ENCODE measurements around the gene HEATR9. TPM values are rescaled to one million over a fixed set of nuclear protein-coding genes. Genes with fewer than 3 reads are reported as not detected.
A peak's percentile ranks its signal among the peaks of the same experiment; 100 is the strongest.

Gene HEATR9
- total and polyA plus RNA-seq, 3 experiments from 2014 or later = 0.55 to 2.6 (median 2.3) TPM

- no peak overlapping the region for H3K27ac ChIP-seq (ENCODE audit: low read depth, low read length)
- peak overlapping the region in 6 of 7 donors; percentile 56 to 99 (median 86) for H3K4me3 Mint-ChIP-seq
- no peak overlapping the region for H3K4me3 ChIP-seq (ENCODE audit: low read length)
- peaks cover 0 to 18% (median 0%) of the 10 kb centered on the region in 3 donors for H3K36me3 Mint-ChIP-seq
- H3K9me3 ChIP-seq (ENCODE audit: low read length) = no peaks in the 10 kb centered on the region
- H3K27me3 ChIP-seq (ENCODE audit: insufficient read depth, low read length, poor library complexity, severe bottlenecking) = no peaks in the 10 kb centered on the region
- peaks cover 31% of the 10 kb centered on the region for H3K4me1 ChIP-seq (ENCODE audit: insufficient read depth, low read length)
- H3K36me3 ChIP-seq (ENCODE audit: insufficient read depth, low read length) = no peaks in the 10 kb centered on the region
- POLR2A ChIA-PET = interaction anchor here (2.0 to 3.4 kb wide), 2 partner anchors 13 to 42 kb away, joined by 6 to 66 read pairs; partner anchors contain the start of gene MMP28
- no peaks in the 10 kb centered on the region for H3K27me3 Mint-ChIP-seq
- H3K4me1 Mint-ChIP-seq = peaks cover 36 to 43% (median 36%) of the 10 kb centered on the region in 3 donors
- peak overlapping the region; percentile 90 to 99 (median 97) for H3K27ac Mint-ChIP-seq
- CTCF ChIA-PET = interaction anchor here (1.2 to 11.5 kb wide), 7 partner anchors 8 to 60 kb away, joined by 4 to 250 read pairs (median 10); partner anchors contain the start of gene C17orf50
- DNase-seq = no peak
- no peaks in the 10 kb centered on the region for H3K9me3 Mint-ChIP-seq
These were observed 61.1 kb downstream of the HEATR9 start for GRCh38 chr17:35807371-35808144.

Other genes with a start within 250 kb of the HEATR9 start
- gene RASL10B, start 137.3 kb downstream of the HEATR9 start, total RNA-seq = under 1 TPM; 0.79 to 0.80 TPM
- gene RASL10B, start 137.3 kb downstream of the HEATR9 start, polyA plus RNA-seq = 0.12 TPM
- under 1 TPM in 1 of 2 experiments, not detected in 1; 0.07 TPM for gene GAS2L2, start 115.7 kb downstream of the HEATR9 start, total RNA-seq
- not detected for gene GAS2L2, start 115.7 kb downstream of the HEATR9 start, polyA plus RNA-seq
- gene C17orf50, start 108.0 kb downstream of the HEATR9 start, total RNA-seq = not detected
- gene C17orf50, start 108.0 kb downstream of the HEATR9 start, polyA plus RNA-seq = not detected
- not detected for gene MMP28, start 73.2 kb downstream of the HEATR9 start, total RNA-seq
- not detected for gene MMP28, start 73.2 kb downstream of the HEATR9 start, polyA plus RNA-seq
- 100 to 1,000 TPM; 274 to 291 TPM for gene TAF15, start 59.4 kb downstream of the HEATR9 start, total RNA-seq
- 21.5 TPM for gene TAF15, start 59.4 kb downstream of the HEATR9 start, polyA plus RNA-seq
- 100 to 1,000 TPM; 580 to 591 TPM for gene CCL5, start 11.5 kb upstream of the HEATR9 start, total RNA-seq
- 2,769 TPM for gene CCL5, start 11.5 kb upstream of the HEATR9 start, polyA plus RNA-seq
- gene RDM1, start 61.9 kb upstream of the HEATR9 start, total RNA-seq = 1 to 10 TPM; 2.5 to 3.1 TPM
- 2.8 TPM for gene RDM1, start 61.9 kb upstream of the HEATR9 start, polyA plus RNA-seq
- not detected for gene LYZL6, start 74.8 kb upstream of the HEATR9 start, total RNA-seq
- gene LYZL6, start 74.8 kb upstream of the HEATR9 start, polyA plus RNA-seq = not detected
- gene CCL16, start 112.6 kb upstream of the HEATR9 start, total RNA-seq = not detected
- gene CCL16, start 112.6 kb upstream of the HEATR9 start, polyA plus RNA-seq = not detected
- not detected for gene CCL14, start 117.8 kb upstream of the HEATR9 start, total RNA-seq
- not detected for gene CCL14, start 117.8 kb upstream of the HEATR9 start, polyA plus RNA-seq
- gene CCL15, start 132.7 kb upstream of the HEATR9 start, total RNA-seq = not detected
- gene CCL15, start 132.7 kb upstream of the HEATR9 start, polyA plus RNA-seq = not detected
- under 1 TPM in 1 of 2 experiments, not detected in 1; 0.37 TPM for gene CCL23, start 149.1 kb upstream of the HEATR9 start, total RNA-seq
- gene CCL23, start 149.1 kb upstream of the HEATR9 start, polyA plus RNA-seq = not detected
- not detected for gene CCL18, start 195.4 kb upstream of the HEATR9 start, total RNA-seq
- not detected for gene CCL18, start 195.4 kb upstream of the HEATR9 start, polyA plus RNA-seq
- gene CCL3, start 221.3 kb upstream of the HEATR9 start, total RNA-seq = 1,000 to 10,000 TPM; 1,154 to 1,264 TPM
- 2.3 TPM for gene CCL3, start 221.3 kb upstream of the HEATR9 start, polyA plus RNA-seq
- gene CCL4, start 234.9 kb upstream of the HEATR9 start, total RNA-seq = 1,000 to 10,000 TPM; 1,703 to 1,794 TPM
- 161 TPM for gene CCL4, start 234.9 kb upstream of the HEATR9 start, polyA plus RNA-seq

Measured in CD8-positive, alpha-beta memory T cell (primary cell).